Endothelial cell of hepatic sinusoid (primary cell): Measurements from ENCODE around the gene VIPR1.
"Not testable (repeated sequence)": the region's sequence is repeated elsewhere in the genome, so short reads cannot be mapped to it uniquely, and the experiment has no call there.

Source experiments
- in situ Hi-C: cut with HindIII; loops from 2 replicates; pipeline ENCODE4 v1.10.0; 2017; ENCODE audit warnings: low sequenced_read_pairs

Gene VIPR1

DNA sequence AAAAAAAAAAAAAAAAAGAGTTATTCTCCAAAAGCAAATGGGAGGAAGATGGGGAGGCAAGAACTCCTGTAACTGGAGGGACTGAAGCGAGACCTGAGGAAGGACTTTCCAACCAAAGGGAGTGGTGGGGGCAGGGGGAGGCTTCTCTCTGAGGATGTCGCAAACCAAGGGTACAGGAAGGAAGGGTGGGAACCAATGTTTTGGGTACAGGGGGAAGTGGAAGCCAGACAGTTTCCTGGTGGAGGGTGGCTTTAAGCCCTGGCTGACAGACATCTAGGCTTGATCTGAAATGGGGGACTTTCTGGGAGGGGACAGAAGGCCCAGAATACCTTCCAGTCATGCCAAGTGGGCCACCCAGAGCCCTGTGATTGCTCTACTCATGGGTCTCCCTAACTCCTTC is 27.0 kb downstream of the VIPR1 start:
- in situ Hi-C loops = no loop called here

DNA sequence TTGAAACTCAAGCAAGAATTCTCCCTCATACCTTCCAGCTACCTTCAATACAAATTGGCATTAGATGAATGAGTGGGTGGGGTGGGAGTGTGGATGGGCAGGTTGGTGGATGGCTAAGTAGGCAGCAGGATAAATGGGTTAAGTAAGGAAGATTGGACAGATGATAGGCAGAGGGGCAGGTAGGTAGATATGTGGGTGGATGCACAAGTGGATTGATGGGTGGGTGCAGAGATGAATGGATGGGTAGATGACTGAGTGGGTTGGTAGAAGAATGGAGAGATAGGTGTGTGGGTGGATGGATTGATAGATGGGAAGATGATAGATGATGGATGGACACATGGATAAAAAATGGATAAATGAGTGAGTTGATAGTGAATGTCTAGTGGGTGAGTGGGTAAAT is 27.6 kb downstream of the VIPR1 start:
- in situ Hi-C loops = no loop called here

DNA sequence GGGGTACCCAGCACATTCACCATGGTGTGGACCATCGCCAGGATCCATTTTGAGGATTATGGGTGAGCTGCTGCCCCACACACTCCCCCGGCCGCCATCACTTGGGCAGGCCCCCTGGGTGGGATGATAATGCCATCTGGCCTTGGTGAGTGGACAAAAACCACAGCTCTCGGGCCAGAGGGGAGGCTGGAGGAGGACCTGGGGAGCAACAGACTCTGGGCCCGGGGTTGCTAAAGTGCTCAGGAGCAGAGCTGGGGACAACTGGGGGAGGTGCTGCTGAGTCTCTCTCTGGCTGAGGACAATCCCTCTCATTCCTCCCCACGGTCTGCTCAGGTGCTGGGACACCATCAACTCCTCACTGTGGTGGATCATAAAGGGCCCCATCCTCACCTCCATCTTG is 29.0 kb downstream of the VIPR1 start:
- in situ Hi-C loops = no loop called here

DNA sequence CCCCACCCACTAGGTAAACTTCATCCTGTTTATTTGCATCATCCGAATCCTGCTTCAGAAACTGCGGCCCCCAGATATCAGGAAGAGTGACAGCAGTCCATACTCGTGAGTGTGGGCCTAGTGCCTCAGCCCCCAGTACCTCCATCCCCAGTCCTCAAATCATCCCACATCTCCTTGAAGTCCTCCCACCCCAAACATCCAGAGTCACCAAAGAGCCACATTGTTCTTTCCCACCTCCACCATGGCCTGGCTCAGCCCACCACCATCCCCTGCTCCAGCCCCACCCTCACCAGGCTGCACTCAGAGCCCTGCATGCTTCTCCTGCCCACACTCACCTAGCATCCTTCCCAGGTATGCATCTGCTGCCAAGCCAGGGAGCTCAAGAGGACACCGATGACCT is 29.8 kb downstream of the VIPR1 start:
- in situ Hi-C loops = no loop called here

DNA sequence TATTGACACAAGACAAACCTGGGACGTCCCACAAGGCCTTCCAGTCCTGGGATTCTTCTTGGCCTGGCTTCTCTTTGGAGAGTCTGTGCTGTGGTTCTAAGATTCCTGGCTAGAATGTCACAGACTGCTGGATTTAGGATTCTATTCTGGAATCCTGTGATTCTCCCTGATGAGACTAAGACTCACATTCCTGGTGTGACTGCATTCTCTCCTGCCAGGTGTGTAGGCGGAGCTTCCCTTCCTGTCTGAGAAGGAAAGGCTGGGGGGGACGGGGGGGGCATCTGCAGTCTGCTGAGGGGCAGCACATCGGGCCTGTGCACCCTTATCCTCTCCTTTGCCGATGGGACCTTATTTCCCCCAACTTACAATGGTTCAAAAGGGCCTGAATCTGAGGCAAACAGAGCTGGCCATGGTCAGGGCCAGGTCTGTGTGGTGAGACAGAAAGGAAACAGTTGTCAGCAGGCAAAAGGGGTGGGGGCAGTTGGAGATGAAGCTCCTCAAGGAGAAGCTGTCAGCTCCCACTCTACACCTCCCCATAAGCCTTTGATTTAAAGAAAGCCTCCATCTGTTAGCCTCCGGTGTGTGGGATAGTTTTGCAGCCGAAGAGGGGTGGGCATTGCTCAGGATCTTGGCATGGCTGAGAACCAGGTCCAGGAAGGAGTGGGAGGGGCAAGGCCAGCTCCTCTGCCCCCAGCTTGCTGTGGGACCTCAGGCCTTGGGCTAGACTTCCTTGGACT is 30.9 kb downstream of the VIPR1 start:
- in situ Hi-C loops = no loop called here

DNA sequence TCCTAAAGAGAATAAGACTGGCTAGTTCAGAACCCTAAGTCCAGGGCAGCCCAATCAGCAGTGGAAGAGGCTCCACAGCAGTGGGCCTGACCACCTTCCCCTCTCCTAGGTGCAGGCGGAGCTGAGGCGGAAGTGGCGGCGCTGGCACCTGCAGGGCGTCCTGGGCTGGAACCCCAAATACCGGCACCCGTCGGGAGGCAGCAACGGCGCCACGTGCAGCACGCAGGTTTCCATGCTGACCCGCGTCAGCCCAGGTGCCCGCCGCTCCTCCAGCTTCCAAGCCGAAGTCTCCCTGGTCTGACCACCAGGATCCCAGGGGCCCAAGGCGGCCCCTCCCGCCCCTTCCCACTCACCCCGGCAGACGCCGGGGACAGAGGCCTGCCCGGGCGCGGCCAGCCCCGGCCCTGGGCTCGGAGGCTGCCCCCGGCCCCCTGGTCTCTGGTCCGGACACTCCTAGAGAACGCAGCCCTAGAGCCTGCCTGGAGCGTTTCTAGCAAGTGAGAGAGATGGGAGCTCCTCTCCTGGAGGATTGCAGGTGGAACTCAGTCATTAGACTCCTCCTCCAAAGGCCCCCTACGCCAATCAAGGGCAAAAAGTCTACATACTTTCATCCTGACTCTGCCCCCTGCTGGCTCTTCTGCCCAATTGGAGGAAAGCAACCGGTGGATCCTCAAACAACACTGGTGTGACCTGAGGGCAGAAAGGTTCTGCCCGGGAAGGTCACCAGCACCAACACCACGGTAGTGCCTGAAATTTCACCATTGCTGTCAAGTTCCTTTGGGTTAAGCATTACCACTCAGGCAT is 33.7 kb downstream of the VIPR1 start:
- in situ Hi-C loops = no loop called here

DNA sequence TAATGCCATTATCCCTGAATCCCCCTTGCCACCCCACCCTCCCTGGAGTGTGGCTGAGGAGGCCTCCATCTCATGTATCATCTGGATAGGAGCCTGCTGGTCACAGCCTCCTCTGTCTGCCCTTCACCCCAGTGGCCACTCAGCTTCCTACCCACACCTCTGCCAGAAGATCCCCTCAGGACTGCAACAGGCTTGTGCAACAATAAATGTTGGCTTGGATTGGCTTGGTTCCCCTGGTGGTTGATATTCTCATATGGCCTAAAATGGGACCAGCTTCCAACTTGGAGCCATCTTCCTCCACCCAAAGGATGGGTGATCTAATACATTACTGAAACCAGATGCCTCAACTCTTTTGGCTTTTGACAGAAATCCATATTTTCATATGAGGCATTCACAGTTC is 34.9 kb downstream of the VIPR1 start:
- in situ Hi-C loops = no loop called here

DNA sequence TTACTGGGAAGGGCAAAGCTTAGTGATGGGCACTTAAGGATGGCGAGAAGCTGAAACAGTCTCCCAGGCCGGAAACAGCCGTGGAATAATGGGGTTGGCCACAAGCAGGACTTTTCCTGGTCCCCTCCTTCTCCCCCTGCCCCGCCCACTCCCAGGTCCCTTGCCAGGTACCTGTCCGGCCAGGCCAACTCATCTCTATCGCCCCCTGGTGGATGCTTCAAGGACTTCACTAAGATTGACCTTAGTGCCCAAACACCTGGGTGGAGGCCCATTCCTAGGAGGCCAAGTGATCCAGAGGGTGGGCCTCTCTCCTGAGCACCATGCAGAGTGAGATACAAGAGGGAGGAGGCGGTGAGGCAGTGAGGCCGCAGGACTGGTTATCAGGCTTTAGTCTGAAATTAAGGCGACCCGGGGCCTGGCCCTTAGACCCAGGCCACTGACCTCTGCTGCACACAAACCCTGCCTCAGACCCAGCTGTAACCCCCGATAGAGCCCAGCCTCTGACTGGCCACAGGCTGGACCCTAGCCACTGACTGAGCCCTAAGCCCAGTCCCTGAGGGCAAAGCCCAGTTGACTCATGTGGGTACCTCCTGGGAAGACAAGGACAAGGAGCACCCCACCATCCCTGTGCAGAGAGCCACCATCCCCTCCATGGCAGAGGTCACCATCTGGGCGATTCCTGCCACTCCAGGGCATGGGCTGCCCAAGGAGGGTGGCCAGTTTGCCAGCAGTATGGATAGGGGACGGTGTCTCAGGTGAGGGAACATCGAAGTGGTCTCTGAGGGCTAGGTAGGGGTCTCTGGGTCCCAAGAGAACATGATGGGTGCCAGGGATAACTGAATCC is 37.6 kb downstream of the VIPR1 start:
- in situ Hi-C loops = no loop called here

DNA sequence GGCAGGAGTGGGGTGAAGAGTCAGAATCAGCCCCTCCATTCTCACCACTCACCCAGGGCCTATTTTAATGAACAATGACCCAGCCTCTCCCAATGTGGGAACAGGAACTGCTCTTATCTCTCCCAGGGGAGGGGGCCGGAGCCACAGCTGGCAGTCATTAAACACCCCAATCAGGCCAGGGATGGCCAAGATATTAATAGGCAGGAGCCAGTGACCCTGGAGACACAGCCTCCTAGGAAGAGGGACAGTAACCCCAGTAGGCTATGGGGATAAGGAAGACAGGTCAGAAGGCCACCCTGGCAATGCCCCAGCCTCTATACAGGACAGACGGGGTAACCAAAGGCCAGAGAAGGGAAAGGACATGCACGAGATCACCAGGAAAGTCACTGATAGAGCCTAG is 38.6 kb downstream of the VIPR1 start:
- in situ Hi-C loops = no loop called here

DNA sequence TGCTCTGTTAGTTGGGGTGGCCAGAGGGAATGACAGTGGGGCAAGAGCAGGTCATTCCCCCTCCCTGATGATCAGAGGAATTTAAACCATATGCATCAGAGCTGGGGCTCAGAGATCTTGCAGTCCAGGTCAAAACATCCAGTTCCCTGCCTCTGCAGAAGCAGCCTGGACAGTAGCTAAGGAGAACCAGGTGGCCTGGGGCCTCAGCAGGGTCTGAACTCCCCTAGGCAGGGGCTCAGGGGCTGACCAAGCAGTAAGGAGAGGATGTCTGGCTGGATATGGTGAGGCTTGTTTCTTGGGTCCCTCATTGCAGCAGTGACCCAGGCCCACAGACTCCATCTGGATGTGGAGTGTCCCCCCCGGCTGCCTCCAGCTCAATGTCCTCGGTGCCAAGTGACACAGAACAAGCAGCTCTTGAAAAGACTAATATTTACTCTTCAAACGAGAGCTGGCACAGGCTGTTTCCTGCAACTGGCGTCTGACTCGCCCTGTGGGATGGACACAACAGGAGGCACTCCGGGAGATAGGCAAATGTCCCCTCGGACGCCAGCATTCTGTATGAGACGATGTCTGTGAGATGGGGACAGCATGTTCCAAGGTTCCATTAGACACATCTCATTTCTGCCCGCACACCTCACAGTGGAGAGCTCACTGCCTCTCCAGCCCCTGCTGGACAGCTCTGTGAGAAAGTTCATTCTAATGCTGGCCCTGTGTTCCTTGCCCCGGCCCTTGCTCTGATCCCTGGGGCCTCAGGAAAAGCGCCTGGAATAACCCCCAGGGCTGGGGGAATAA is 42.2 kb downstream of the VIPR1 start:
- in situ Hi-C loops = loop anchor here (5.0 kb wide), 1 partner anchor 68 kb away; no protein-coding TSS in a partner anchor

DNA sequence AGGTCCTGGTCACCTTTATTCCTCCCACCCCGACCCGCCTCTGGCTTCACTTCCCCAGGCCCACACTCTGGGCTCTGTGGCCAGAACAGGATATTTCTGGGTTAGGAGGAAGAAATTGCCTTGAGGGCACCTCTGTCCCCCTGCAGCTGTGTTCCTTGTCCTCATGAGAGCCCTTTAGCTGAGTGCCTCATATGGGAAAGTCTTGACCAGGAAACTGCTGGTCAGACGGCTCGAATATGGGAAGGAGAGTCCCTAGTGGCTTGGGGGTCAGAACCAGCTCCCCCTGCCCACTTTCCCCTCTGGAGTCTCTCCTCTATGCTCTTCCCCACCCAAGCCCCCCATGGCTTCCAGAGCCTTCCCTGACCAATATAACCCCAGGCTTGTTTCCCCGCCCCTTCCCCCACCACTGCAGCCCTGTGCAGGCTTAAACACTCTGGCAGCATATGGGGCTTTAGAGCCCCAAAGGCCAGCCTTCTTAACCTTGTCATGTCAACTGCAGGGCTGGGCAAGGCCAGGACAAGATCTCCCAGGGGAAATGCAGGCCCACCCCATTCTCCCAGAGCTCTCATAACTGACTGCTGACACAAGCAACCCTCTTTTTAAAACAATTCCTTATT is 42.9 kb downstream of the VIPR1 start:
- in situ Hi-C loops = loop anchor here (5.0 kb wide), 1 partner anchor 67 kb away; no protein-coding TSS in a partner anchor

DNA sequence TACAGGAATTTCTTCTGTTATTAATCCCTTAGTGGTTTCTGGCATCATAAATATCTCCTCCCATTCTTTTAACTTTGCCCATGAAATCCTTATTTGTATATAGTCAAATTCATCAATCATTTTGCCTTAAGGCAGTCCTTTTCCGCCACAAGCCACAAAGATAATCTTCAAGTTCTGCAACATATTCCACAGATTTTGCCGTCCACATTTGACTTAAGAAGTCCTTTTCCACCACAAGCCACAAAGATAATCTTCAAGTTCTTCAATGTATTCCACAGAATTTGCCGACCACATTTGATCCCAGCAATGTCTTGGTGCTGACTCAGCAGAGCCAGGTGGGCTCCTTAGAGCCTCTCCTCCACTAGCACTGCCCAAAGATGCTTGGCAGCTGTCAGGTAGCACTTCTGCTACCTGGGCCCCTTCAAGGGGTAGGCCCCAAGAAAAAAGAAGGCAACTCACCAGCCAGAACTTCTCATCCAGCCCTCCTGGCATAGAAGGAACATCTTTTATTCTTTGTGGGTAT is 44.3 kb downstream of the VIPR1 start:
- in situ Hi-C loops = loop anchor here (5.0 kb wide), 1 partner anchor 66 kb away; no protein-coding TSS in a partner anchor

DNA sequence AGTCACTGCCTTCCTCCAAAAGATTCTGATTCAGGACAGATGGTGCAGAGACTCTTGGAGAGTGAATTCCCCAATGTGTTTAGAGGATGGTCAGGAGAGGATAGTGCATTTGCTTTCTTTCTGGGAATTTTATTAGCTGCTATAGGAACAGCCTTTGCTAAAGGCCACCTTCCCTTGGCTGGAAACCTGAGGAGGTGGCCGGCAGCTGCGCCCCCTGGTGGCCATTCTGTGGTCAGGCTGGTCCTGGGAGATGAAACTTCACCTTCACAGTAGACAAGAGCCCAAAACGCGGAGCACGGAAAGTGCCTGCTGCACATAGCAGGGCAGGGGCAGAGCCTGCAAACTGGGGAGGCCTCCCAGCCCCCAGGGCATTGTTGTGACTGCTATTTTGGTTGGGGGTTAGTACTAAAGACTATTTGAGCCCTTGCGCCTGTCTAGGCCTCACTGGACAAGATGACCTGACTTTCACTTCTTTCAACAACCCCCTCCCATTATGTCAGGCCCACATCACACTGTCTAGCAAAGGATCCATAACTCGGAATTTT is 45.0 kb downstream of the VIPR1 start:
- in situ Hi-C loops = loop anchor here (5.0 kb wide), 1 partner anchor 65 kb away; no protein-coding TSS in a partner anchor

DNA sequence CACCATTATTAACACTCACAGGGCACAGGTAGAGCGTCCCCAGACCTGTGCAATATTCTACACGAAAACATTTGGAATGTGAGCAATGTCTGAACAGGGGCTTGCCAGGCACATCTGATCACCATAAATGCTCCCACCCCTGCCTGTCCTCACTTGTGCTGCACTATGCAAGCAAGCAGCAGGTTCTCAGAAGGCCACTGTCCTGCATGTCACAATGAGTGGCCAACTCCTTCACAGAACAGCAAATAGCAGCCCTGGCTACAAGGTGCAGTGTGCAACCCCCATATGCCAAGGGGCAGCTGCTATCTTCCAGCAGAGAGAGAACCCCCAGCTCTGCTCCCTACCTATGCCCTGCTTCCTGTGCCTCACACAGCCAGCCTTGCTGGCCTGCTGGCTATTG is 46.7 kb downstream of the VIPR1 start:
- in situ Hi-C loops = loop anchor here (5.0 kb wide), 1 partner anchor 63 kb away; no protein-coding TSS in a partner anchor

DNA sequence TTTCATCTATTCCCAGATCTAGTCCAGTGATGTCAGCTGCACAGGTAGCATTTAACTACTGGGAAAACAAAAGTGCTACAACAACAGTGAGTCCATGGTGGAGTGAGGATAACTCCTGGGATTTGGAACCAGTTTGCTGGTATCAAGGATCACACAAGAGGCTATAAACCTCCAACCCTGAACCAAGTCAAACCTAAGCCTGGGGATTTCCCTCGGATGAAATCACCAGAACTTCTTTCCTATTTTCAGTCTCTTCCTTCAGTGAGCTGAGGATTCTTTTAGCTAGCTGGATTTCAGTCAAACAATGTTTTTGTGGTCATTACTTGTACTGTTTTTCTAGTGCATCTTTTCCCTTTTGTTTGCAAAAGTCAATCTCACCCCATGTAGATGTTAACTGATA is 47.8 kb downstream of the VIPR1 start:
- in situ Hi-C loops = no loop called here

DNA sequence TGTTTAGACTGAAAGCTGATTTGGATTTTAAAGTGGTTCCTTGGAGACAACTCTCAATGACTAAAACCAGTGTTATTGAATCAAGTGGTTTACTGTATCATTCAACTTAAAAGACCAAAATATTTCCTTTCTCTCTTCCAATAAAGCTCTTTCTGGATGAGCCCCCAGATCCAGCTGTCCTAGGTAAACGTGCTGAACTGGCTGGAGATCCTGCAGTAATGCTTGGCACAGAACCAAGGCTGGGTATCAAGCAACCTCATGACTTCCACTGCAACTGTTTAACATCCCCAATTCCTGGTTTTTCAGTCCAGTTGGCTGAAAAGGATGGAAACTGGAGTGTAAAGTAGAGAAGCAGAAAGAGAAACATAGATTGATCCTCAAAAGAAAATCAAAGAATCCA is 50.4 kb downstream of the VIPR1 start:
- in situ Hi-C loops = no loop called here

DNA sequence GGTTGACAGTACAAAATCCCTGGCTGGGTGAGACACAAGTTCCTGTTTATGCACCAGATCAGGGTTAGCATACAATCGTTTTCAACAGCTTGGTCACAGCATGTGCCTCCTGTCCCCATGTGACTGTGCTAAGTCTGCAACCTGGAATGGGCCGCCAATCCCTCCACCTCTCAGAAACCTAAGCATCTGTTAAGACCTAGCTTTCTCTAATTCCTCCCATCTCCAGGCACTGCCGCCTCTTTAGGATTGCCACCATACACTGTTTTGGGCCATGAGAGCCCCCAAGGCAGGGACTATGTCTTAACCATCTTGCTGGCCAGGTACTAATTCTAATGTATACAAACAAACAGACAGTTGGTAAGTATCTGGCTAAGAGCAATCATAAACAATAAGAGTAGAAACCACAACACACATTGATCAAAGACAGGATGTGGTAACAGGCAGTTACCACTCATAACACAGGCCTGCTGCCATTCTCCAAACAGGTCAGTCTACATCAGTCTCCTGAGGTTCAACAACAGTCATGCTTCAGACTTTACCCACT is 53.7 kb downstream of the VIPR1 start:
- in situ Hi-C loops = no loop called here

DNA sequence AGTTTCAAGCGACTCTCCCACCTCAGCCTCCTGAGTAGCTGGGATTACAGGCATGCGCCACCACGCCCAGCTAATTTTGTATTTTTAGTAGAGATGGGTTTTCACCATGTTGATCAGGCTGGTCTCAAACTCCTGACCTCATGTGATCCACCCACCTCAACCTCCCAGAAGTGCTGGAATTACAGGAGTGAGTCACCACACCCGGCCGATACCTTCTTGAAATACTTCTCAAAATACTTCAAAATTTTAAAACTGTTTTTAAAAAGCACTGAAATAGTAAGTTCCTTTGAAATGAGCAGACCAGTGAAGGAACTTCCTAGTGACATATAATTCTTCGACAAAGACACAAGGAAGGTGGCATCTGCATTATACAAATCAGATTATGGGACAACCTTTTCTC is 54.4 kb downstream of the VIPR1 start:
- in situ Hi-C loops = not testable (repeated sequence)

DNA sequence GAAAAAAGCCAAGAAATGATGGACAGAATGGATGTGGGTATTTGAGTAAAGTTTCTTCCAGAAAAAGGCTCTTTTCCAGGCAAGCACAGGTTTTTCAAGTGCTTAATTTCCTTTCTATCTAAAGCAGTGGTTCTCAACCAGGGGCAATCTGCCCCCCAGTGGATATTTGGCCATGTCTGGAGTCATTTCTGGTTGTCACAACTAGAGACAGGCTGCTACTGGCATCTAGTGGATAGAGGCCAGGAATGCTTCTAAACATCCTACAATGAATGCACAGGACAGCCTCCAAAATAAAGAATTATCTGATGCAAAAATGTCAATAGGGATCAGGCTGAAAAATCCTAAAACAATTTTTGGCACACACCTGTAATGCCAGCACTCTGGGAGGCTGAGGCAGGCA is 55.4 kb downstream of the VIPR1 start:
- in situ Hi-C loops = no loop called here
